GM18873 (cell line): ENCODE results near the gene AOPEP.
"Not testable (repeated sequence)": the region's sequence is repeated elsewhere in the genome, so short reads cannot be mapped to it uniquely, and the experiment has no call there.

Experiments used
- ATAC-seq: cut with Tn5 transposase; IDR thresholded peaks from one replicate; pipeline ENCODE4 v1.9.1; 2021; ENCODE audit warnings: mild to moderate bottlenecking, moderate library complexity, moderate number of reproducible peaks; ENCODE audit not compliant: unreplicated experiment, low FRiP score

Gene AOPEP

DNA sequence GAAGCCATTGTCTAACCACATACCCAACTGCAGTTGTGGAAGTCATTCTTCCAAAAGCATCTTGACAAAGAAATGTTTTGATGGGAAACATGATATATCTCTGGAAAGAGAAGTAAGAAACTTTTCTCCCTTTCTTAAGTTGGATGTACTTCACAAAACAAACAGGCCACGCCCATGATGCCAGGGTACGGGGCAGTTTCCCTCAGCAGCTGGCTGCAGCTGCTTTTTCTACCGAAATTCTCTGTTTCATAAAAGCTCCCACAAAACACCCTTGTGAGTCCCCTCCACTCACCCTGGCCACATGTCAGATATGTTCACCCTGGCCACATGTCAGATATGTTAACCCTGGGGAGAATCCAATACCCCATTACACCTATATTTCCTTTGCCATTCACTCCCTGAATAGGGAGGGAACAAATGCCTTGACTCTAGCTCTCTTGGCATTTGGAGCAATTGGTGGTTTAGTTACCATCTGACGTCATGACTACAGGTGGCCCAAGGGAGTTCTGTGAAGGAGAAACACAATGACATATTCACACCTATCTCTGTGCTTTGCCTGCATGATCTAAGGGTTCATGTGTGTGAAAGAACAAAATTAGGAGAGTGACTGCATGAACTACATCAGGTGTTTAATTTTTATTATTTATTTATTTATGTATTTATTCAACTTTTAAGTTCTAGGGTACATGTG is 103.0 kb downstream of the AOPEP start:
- ATAC-seq, result no peak

GRCh38 chr9:94830071-94830604 is 103.6 kb downstream of the AOPEP start:
- not testable (repeated sequence) for ATAC-seq

DNA sequence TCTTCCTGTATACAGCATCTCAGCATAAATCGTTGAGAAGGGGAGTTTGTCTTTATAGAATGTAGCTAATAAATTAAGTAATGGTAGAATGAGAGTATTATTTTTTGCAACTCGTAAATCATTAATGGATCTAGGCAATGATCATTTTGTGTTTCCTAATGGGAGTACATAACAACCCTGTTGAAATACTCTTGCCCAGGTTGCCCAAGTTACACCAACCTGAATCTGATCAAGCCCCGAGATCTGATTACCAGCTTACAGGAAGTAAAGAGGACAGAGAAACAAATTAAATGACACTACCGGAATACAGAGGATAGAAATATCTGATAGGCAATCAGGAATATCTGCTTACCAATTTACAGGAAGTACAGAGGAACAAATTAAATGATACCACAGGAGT is 107.3 kb downstream of the AOPEP start:
- ATAC-seq, result no peak

DNA sequence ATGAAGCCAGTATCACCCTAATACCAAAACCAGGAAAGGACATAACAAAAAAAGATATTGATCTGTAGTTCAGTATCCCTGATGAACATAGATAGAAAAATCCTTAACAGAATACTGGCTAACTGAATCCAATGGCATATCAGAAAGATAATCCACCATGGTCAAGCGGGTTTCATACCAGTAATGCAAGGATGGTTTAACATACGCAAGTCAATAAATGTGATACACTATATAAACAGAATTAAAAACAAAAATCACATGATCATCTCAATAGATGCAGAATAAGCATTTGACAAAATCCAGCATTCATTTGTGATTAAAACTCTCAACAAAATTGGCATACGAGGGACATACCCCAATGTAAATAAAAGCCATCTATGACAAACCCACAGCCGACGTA is 110.9 kb downstream of the AOPEP start:
- ATAC-seq, result no peak

DNA sequence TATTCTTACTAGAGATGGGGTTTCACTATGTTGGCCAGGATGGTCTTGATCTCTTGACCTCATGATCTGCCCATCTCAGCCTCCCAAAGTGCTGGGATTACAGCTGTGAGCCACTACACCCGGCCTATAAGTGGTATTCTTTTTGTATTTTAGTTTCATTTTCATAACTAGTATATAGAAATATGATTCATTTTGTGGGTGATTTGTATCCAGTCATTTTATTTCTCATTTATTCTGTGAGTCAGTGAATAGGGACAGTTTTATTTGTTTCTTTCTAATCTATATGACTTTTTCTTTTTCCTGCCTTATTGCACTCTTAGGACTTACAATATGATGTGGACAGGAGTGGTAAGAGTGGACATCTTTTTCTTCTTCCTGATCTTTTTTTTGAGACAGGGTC is 112.9 kb downstream of the AOPEP start:
- ATAC-seq, result no peak

GRCh38 chr9:94840738-94841137 is 114.2 kb downstream of the AOPEP start:
- ATAC-seq, result no peak

DNA sequence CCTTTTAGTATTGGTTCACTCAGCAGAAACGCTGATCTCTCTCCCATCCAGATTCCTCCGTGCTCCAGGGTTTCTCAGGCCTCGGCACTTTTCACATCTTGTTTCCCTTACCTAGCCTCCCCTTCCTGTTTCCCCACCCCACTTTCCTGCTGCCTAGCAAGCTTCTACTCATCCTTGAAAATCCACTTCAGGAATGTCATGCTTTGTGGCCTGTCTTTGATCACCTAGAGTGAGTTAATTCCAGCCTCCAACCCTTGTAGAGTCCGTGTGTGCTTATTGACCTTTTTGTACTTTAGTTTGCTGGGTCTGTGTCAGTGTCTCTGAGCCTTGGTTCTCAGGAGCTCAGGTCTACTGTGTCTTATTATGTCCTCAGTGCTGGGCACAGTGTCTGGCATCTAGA is 116.6 kb downstream of the AOPEP start:
- no peak for ATAC-seq

GRCh38 chr9:94846739-94847138 is 120.2 kb downstream of the AOPEP start:
- no peak for ATAC-seq

GRCh38 chr9:94847486-94847885 is 121.0 kb downstream of the AOPEP start:
- no peak for ATAC-seq

- not testable (repeated sequence) for ATAC-seq
These were observed 122.3 kb downstream of the AOPEP start for GRCh38 chr9:94848791-94849190.

DNA sequence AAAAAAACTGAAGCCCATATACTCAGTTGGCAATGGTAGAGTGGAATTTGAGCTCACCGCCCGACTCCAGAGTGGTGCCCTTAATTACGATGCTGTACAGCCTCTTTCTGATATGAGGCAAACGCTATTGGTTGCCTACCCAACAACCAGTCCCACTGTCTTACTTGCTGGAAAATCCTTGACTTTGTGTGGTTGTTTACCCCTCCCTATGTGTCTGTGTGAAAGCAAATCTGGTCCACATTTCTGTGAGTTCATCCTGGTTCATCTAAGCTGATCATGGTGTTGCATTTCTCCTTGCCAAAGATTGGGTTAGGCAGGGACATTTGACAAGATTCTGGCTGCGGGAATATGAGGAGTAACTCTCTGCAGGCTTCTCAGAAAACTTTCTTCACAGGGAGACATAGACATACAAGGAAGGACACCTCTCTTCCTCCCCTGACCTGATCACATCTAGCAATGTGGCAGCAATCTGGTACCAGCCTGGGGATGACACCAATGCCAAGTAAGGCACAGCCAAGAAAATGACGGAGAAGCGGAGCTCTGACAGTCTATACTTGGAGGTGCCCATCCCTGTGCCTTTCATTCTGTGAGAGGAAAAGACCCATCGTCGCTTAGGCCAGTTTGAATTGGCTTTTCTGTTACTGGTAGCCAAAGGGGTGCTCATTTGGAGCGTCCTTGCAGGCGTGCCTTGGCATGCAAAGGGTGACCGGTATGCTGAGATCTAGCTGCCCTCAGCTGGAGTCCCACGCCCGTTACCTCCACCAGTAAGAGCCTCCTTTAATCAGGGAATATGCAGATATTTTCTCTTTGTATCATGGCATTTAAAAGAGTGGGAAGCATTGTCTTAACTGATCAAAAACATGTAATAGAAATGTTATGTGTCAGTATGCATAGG is 124.3 kb downstream of the AOPEP start:
- no peak for ATAC-seq

DNA sequence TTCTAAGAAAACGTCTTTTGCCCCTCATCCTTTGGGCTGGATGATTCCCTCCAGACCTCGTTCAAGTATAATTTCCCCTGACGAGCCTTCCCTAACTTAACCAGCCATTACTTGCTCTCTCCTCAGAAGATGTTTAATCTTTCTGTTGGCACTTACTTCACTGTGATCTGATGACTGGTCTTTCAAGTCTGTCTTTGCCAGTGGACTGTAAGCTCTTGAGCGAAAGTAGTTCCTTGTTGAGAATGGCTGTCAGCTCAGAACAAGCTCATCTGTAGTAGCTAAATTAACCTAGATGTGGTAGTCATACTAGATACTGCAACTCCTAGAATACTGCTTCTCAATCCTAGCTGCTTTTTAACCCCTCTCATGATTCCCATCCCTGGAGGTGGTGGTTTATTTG is 125.0 kb downstream of the AOPEP start:
- no peak for ATAC-seq

- no peak for ATAC-seq
These were observed 125.4 kb downstream of the AOPEP start for GRCh38 chr9:94851892-94852291.

GRCh38 chr9:94852373-94852772 is 125.9 kb downstream of the AOPEP start:
- ATAC-seq, result no peak

GRCh38 chr9:94853887-94854286 is 127.4 kb downstream of the AOPEP start:
- no peak for ATAC-seq

GRCh38 chr9:94855903-94856302 is 129.4 kb downstream of the AOPEP start:
- no peak for ATAC-seq

DNA sequence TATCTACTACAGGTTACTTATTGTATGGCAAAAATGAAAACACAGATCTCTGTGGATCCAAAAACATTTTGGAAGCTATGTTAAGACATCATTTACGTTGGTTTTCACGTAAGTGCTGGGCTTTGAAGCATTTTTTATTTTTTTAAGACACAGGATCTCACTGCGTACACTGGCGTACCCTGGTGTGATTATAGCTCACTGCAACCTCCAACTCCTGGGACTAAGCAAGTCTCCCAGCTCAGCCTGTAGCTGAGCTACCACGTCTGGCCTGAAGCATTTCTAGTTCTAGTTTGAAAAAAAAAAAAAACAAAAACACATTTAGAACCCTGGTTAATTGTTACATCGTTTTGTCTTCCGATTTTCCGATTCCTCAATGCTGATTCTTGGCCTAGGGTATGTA is 131.3 kb downstream of the AOPEP start:
- no peak for ATAC-seq

DNA sequence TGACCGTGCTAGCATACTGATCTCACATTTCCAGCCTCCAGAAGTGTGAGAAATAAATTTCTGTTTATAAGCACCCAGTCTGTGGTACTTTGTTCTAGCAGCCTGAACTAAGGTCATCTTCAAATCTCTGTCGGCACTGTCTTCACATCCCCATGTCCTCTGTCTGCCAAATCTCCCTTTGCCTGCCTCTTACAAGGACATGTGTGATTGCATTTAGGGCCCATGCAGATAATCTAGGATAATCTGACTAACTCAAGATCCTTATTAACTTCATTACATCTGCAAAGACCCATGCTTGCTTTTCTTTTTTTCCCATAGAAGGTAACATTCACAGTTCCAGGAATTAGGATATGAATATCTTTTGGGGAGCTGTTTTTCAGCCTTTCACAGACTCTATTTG is 132.7 kb downstream of the AOPEP start:
- no peak for ATAC-seq

GRCh38 chr9:94859891-94860290 is 133.4 kb downstream of the AOPEP start:
- no peak for ATAC-seq

- peak; percentile 88 for ATAC-seq
These were observed 134.4 kb downstream of the AOPEP start for GRCh38 chr9:94860678-94861588.
